Stromal cell of bone marrow (primary cell): ENCODE data around the gene PHKA2.

Source experiments
- DNase-seq: peaks from one replicate; pipeline ENCODE4 v3.0.0-alpha.2; 2012; ENCODE audit warnings: low read depth

The PHKA2 gene

GRCh38 chrX:18931972-18932371 is 51.9 kb downstream of the PHKA2 start:
- peak; percentile 4 for DNase-seq

- DNase-seq = no peak
Observed at GRCh38 chrX:18929775-18930174, 54.1 kb downstream of the PHKA2 start.

- DNase-seq = no peak
Observed at GRCh38 chrX:18927558-18927957, 56.4 kb downstream of the PHKA2 start.

GRCh38 chrX:18924507-18925088 is 59.3 kb downstream of the PHKA2 start:
- DNase-seq = no peak

GRCh38 chrX:18920566-18920965 is 63.3 kb downstream of the PHKA2 start:
- DNase-seq = no peak

- peak; percentile 3 for DNase-seq
Observed at GRCh38 chrX:18920079-18920478, 63.8 kb downstream of the PHKA2 start.

DNA sequence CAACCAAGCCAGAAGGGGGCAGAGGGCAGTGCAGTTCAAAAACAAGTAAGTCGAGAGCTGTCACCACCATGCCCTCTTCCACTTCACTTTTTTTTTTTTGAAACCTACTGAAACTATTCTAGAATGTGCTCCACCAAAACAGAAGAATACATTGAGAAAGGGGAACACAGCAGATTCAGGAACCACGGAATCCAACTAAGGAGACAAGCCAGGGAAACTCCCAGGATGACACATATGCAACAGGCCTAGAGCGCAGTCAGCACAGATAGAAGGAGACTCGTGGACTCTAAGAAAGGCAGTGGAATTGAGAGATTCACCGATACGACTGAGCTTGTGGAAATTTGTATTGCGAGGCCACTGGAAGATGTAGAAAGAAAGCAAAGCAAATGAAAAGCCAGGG is 66.1 kb downstream of the PHKA2 start:
- DNase-seq = no peak

DNA sequence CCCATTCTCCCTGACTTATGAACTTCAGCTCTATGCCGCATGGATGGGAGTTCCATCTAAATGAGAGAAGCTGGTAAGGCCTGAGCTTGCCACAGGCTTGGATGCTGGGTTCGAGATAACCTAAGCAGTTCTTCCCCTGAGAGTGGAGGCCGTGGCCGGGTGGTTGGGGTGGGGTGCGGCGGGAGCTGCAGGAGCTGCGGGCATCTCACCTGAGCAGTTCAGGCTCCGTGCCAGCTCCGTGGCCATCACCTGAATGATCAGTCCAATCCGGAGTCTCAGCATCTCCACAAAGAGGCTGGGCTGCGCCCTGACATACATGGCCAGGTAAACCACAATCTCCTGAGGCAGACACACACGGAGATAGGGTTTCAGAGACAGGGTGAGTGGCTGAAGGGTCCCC is 77.6 kb downstream of the PHKA2 start:
- no peak for DNase-seq

GRCh38 chrX:18900401-18900976 is 83.4 kb downstream of the PHKA2 start:
- no peak for DNase-seq

DNA sequence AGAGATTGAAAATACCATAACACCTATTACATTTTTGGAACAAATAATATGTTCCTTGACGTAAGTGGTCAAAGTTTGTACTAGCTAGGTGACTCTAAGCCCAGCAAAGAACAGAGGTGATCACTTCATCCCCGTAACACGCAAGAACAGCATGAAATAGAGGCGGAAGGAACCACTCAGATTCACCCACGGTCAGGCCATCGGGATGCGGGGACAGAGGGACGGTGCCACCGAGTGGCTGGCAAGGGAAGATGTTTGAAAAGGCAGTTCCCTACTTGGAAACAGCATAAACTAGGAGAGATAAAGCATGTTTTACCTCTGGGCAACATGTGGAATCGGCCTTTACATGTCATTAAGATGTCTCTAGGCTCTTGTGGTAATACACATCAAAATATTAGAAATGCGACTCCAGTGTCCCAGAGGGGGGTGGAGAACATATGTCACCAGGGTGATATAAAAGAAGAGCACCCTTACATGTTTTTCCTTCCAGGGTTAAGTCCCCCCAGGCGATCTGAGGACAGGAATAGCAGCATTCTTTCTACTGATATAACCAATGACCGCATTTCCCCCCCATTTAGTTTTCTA is 84.0 kb downstream of the PHKA2 start:
- no peak for DNase-seq

DNA sequence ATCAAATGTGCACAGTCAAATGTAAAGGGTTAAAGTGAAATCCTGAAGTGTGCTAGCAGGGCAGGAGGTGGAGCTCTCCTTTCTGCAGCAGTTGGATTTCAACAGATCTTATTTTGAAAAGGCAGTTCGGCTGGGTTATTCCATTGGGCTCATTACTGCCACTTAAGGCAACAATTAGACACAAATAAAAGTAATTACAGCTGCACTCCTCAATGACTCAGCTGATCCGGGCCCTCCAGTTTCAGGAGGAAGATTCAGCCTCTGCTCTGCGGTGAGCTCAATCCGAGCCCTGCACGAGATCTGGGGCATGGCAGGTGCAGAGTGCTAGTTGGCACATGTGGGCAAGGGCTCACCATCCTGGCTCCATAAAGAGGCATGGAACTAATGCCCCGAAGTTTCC is 85.4 kb downstream of the PHKA2 start:
- no peak for DNase-seq

DNA sequence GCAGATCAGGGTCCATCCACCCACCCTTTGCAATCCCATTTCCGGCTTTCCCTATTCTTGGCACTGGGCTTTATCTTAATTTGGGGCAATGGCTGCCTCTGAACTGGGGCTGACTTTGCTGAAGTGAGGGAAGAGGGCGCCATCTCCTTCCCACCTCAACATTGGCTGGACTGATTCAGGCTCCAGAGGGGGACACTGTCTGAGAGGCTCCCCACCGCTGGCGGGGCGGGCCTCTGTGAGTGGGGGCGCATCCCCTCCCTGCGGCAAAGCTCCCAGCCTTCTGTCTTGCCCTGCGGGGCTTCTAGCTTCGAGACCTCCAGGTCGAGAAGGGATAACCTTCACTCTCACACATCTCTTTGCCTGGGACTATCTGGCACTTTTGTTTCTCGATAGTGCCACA is 85.8 kb downstream of the PHKA2 start:
- no peak for DNase-seq

- no peak for DNase-seq
Observed at GRCh38 chrX:18897611-18898010, 86.3 kb downstream of the PHKA2 start.

DNA sequence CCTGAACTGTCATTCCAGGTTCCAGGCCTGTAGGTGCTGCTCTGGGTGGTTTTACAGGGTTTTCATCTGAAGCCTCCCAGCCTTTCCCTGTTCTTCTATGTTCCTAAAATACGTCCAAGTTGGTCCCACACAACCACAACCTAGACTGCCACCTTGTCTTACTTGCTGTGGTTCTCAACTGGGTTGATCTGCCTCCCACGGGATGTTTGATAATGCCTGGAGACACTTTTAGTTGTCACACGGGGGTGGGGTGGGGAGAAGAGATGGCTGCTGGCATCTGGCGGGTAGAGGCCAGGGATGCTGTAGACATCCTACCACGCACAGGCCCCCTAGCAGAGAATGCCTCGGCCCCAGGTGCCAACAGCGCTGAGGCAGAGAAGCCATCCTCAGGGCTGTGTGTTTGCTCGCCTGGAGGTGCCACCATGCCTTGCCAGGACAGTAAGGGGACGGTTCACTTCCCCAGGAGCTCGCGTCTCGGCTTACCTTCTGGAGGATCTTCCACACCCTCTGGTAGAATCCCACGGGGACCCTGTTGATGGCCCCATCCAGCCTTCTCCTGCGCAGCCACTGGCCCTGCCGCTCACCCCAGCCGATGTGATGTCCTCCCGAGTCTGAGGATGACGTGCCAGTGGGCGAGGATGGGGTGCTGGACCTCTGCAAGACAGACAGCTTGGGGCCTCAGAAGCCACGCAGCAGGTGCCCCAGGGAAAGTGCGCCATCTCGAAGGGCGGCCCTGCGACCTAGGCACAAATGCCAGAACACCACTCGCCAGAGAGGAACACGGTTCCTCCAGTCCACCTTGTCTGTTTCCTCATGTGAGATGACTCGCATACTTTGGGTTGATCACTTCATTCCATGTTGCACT is 87.0 kb downstream of the PHKA2 start:
- DNase-seq = no peak

GRCh38 chrX:18895189-18895951 is 88.5 kb downstream of the PHKA2 start:
- DNase-seq = peak; percentile 16

DNA sequence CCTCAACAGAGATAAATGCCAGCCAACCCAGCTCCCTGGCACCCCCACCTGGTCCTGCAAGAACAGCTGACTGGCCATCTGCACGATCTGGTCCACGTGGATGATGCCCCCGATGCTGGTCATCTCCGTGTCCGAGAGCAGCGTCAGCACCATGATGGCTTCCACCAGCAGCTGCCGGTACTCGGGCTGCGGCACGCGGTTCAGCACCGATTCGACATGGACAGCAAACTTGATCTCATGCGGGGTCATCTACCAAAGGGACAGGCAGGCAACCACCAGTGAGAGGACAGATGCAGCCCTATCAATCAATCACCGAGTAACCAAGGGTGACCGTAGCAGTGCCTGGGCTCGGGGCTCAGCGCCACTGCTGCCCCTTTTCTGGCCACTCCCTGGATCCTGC is 89.8 kb downstream of the PHKA2 start:
- DNase-seq = no peak

- no peak for DNase-seq
Observed at GRCh38 chrX:18893536-18893935, 90.4 kb downstream of the PHKA2 start.

DNA sequence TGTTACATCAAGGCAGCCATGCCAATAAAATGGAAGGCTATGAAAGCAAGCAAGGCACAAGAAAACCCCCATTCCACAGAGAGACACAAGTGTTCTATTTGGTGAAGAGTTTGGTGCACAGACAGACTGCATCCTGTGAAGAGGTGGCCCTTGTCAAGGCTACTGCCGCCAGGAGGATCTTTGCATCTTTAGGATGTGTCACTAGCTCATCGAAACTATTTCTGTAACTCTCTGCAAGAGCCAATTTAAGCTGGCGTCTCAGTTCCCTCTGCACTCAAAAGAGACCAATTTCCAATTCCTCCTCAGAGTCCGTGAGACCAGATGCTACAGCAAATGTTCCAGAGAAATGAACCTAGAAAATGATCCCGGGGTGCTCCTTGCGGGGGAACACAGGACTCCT is 91.0 kb downstream of the PHKA2 start:
- no peak for DNase-seq

DNA sequence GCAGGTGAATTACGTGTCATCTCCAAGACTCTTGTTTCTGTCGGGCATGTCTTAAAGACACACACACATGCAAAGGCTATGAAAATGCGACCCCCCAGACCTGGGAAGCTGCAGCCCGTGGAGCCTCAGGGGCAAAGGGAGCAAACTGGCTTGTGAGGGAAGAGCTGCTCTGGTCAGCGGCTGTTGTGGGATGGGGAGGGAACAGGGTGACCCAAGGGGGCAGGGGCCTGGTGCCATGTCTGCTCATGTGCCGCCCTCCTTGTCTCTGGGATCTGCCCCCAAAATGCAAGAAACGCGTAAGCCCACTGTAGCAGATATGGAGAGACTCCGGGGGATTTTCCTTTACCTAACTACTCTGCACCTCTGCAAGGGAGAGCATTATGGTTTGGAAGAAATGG is 92.4 kb downstream of the PHKA2 start:
- DNase-seq = no peak

GRCh38 chrX:18890724-18891547 is 93.0 kb downstream of the PHKA2 start:
- no peak for DNase-seq

GRCh38 chrX:18890049-18890381 is 93.9 kb downstream of the PHKA2 start:
- no peak for DNase-seq
